NCI-H526 treated with DMSO at 0.1 percent for 48 hours (cell line): ENCODE results near the gene ADAMTS7.
A peak's percentile ranks its signal among the peaks of the same experiment; 100 is the strongest.
"Not testable (repeated sequence)": the region's sequence is repeated elsewhere in the genome, so short reads cannot be mapped to it uniquely, and the experiment has no call there.

ENCODE experiments used
- DNase-seq: peaks from one replicate; lab custom pipeline; 2025; lab: John Stamatoyannopoulos, UW

ADAMTS7 gene

GRCh38 chr15:78831229-78832207 lies 20.3 kb upstream of the ADAMTS7 start:
- no peak for DNase-seq

GRCh38 chr15:78830514-78831228 lies 19.4 kb upstream of the ADAMTS7 start:
- no peak for DNase-seq

- DNase-seq = no peak
Observed at GRCh38 chr15:78828920-78829319, 17.7 kb upstream of the ADAMTS7 start.

DNA sequence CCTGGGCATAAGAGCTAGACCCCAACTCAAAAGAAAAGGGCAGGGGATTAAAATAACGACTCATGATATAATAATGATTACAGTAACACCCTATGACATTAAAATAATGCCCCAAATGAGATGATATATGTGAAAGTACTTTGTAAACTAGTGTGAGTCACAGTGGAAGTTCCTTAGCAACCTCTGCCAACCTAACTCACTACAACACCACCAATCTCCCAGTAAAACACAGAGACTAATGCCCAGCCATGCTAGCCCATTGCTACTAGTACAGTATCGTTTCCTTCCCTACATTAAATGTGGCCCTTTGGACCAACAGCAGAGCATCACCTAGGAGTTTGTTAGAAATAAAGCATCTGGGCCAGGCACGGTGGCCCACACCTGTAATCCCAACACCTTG lies 11.2 kb upstream of the ADAMTS7 start:
- DNase-seq = no peak

GRCh38 chr15:78811825-78812183 lies 540 bp upstream of the ADAMTS7 start:
- DNase-seq = no peak

DNA sequence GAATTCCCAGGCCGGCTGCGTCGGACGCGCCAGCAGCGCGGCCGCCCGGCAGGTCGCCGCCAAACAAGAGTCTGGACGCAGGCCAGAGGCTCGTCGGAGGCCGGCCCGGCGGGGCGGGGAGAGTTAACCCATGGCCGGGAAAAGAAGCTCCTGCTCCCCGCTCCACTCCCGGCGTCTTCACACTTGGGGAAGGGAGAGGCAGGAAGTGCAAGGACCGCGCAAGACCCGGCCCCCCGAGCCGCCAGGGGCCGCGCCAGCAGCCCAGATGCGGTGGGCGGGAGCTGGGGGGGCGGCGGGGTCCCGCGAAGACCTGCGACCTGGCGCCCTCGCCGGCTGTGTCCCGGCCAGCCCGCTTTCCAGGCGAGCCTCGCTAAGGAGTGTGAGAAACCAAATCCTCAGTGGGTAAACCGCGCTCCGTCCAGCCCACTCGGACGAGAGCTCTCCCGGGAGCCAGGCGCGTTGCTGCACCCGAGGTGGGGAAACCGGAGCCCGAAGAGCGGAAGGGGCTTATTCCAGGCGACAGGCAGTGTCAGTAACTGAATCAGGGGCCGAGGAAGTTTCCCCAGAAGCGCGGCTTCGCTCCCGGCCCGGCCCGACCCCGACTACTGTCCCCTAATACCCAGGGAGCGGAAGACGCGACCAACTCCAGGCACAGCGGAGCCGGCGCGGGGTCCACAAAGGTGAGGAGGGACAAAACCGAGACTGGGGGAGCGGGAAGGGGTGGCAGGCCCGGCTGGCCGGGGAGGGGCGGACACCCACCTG lies 721 bp downstream of the ADAMTS7 start:
- DNase-seq = no peak

- DNase-seq = no peak
Observed at GRCh38 chr15:78810003-78810361, 1.3 kb downstream of the ADAMTS7 start.

DNA sequence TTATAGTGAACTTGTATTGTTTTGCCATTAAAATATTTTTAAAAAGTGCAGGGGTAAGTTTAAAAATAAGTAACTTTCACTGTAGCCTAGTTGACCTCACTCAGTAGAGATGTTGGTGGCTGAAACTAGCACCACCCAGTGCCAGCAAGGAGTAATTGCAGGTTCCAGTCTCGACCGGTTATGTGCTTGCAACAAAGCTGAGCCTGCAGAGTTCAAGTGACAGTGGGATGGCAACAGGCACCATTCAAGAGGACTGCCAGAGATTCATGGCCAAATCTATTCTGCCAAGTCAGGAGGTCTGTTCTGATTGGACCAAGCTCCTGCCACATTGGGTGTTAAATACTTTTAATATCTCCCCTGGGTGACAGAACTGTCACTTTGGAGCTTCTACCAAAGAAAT lies 2.7 kb downstream of the ADAMTS7 start:
- peak; percentile 35 for DNase-seq

GRCh38 chr15:78807359-78807758 lies 3.9 kb downstream of the ADAMTS7 start:
- no peak for DNase-seq

GRCh38 chr15:78804391-78804792 lies 6.9 kb downstream of the ADAMTS7 start:
- no peak for DNase-seq

DNA sequence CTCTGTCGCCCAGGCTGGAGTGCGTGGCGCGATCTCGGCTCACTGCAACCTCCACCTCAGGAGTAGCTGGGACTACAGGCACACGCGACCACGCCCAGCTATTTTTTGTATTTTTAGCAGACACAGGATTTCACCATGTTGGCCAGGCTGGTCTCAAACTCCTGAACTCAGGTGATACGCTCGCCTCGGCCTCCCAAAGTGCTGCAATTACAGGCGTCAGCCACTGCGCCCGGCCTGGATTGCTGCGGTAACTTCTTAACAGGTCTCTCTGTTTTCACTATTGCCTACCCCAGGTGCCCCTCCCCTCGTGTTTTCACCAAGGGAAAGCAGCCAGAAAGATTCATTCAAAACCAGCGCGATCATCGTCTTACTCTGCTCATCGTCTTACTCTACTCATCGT lies 10.5 kb downstream of the ADAMTS7 start:
- no peak for DNase-seq

DNA sequence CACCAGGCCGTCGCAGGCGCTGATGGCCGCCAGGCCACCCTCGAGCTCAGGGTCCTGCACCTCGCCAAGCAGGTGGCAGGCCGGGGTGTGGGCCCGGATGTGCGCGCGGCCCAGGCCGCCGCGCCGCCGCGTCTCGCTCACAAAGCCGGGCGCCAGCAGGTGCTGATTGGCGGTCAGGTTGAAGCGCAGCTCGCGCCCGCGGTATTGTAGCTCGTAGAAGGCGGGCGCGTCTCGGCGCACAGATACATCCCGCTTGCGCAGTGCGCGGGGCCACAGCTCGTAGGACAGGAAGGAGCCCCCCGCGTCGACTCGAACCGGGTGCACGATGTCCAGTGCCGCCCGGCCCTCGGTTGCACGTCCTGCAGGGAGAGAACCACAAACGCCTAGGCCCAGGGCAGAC lies 11.1 kb downstream of the ADAMTS7 start:
- DNase-seq = no peak

- not testable (repeated sequence) for DNase-seq
Observed at GRCh38 chr15:78799102-78799501, 12.2 kb downstream of the ADAMTS7 start.

GRCh38 chr15:78798355-78798754 lies 12.9 kb downstream of the ADAMTS7 start:
- DNase-seq = not testable (repeated sequence)

GRCh38 chr15:78797951-78798350 lies 13.3 kb downstream of the ADAMTS7 start:
- no peak for DNase-seq

GRCh38 chr15:78796510-78796909 lies 14.8 kb downstream of the ADAMTS7 start:
- DNase-seq = no peak

GRCh38 chr15:78795043-78795442 lies 16.2 kb downstream of the ADAMTS7 start:
- DNase-seq = no peak

DNA sequence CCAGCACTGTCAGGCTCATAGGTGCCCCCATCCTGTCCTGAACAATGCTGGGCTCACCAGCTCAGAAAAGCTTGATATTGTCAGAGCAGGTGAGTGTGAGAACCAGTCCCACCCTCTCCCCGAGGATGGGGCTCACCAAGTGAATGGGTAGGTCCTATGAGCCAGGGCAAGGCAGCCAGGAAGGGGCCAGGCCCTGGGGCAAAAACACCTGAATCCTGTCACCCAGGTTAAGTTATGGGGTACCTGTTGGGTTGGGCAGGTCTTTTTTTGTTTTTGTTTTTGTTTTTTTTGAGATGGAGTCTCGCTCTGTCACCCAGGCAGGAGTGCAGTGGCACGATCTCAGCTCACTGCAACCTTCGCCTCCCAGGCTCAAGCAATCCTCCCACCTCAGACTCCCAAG lies 16.8 kb downstream of the ADAMTS7 start:
- not testable (repeated sequence) for DNase-seq

DNA sequence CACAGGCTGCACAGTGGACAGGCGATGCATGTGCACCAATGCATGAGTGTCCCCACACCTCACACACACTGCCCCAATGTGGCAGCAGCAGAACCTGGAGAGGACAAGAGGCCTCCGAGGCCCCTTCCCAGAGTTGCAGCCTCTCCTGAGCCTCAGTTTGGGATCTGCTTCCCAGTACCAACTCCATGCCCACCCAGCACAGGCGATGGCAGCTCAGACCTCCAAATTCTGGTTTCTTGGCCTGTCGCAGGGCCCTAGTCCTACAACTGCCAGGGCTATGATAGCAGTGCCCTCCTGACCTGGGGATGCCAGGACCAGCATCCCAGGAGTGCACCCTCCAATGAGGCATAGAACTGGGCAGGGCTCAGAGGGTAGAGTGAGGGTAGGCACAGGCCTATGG lies 19.9 kb downstream of the ADAMTS7 start:
- no peak for DNase-seq

GRCh38 chr15:78790027-78790426 lies 21.2 kb downstream of the ADAMTS7 start:
- no peak for DNase-seq

GRCh38 chr15:78789615-78790014 lies 21.6 kb downstream of the ADAMTS7 start:
- DNase-seq = no peak

- DNase-seq = no peak
Observed at GRCh38 chr15:78788016-78788660, 23.1 kb downstream of the ADAMTS7 start.
